CD4-positive, alpha-beta T cell (primary cell): ENCODE data around the gene MPRIP. TPM values are rescaled to one million over a fixed set of nuclear protein-coding genes. Genes with fewer than 3 reads are reported as not detected.

Experiments
- ATAC-seq: fragments of 200-7000 bp; cut with Tn5 transposase; one replicate; pipeline ENCODE4 v1.10.0; 2022; ENCODE audit warnings: mild to moderate bottlenecking; ENCODE audit not compliant: poor library complexity
- CTCF ChIA-PET: fragments of 350-600 bp; sonication (Branson Sonifier 250); formaldehyde crosslinking; loops from one replicate; lab custom pipeline; 2021; ENCODE audit warnings: antibody characterized with exemption, inconsistent platforms; lab: Charles Lee
- POLR2A ChIA-PET: fragments of 350-600 bp; sonication (Branson Sonifier 250); formaldehyde crosslinking; loops from one replicate; lab custom pipeline; 2021; ENCODE audit warnings: antibody characterized with exemption, inconsistent platforms; lab: Charles Lee
- DNase-seq, 14 experiments: peaks; one replicate each; pipeline ENCODE4 v3.0.0-alpha.2; 2013 to 2020; ENCODE audit warnings: mixed read lengths in 2 of 14
- H3K27ac ChIP-seq, 2 donors: one replicate each; pipeline versions ENCODE4 v1.5.1 to v1.7.0; 2013; ENCODE audit warnings: low read length in 2 of 2, low read depth in 1 of 2, mild to moderate bottlenecking in 1 of 2
- H3K27me3 ChIP-seq, 2 experiments: 1 replicate in 1 of 2; 2 replicates in 1 of 2; pipeline versions ENCODE4 v1.6.1 to v1.7.0; 2013; ENCODE audit warnings: low read length in 2 of 2, control low read depth in 1 of 2, mild to moderate bottlenecking in 1 of 2, moderate library complexity in 1 of 2; ENCODE audit not compliant: insufficient read depth in 2 of 2, control insufficient read depth in 1 of 2
- H3K36me3 ChIP-seq: one replicate; pipeline ENCODE4 v1.6.1; 2013; ENCODE audit warnings: low read length, control low read depth; ENCODE audit not compliant: insufficient read depth
- H3K4me1 ChIP-seq: one replicate; pipeline ENCODE4 v1.6.1; 2013; ENCODE audit warnings: low read length, control low read depth; ENCODE audit not compliant: insufficient read depth
- H3K4me3 ChIP-seq: one replicate; pipeline ENCODE4 v1.5.1; 2013; ENCODE audit warnings: mild to moderate bottlenecking, low read length, moderate library complexity
- H3K9me3 ChIP-seq, 2 experiments: 1 replicate in 1 of 2; 2 replicates in 1 of 2; pipeline versions ENCODE4 v1.6.1 to v1.7.0; 2013; ENCODE audit warnings: low read length in 2 of 2, mild to moderate bottlenecking in 2 of 2, control low read depth in 1 of 2, moderate library complexity in 1 of 2; ENCODE audit not compliant: control insufficient read depth in 1 of 2, insufficient read depth in 1 of 2
- H3K27ac Mint-ChIP-seq: one replicate; pipeline ENCODE4 v1.8.0; 2020; ENCODE audit warnings: mixed read lengths
- H3K27me3 Mint-ChIP-seq: one replicate; pipeline ENCODE4 v1.8.0; 2021; ENCODE audit warnings: mixed read lengths
- H3K36me3 Mint-ChIP-seq: one replicate; pipeline ENCODE4 v1.8.0; 2021; ENCODE audit warnings: low read depth, mixed read lengths
- H3K4me1 Mint-ChIP-seq: one replicate; pipeline ENCODE4 v1.8.0; 2021; ENCODE audit warnings: low read depth, mixed read lengths
- H3K4me3 Mint-ChIP-seq: one replicate; pipeline ENCODE4 v1.8.0; 2020; ENCODE audit warnings: mild to moderate bottlenecking, mixed read lengths
- H3K9me3 Mint-ChIP-seq: one replicate; pipeline ENCODE4 v1.8.0; 2020; ENCODE audit warnings: mixed read lengths
- intact Hi-C, 2 experiments: fragments of 100-400 bp; cut with DNase I in 1 of 2; cut with micrococcal nuclease in 1 of 2; formaldehyde crosslinking; loops; one replicate each; pipeline versions ENCODE4 v1.15.1 to v1.9.0; 2023 to 2025; cut with DNase I, micrococcal nuclease
- total RNA-seq, 174 experiments: library from RNA in 2 of 174; stranded (reverse) in 2 of 174; gene quantifications; one replicate each; pipeline ENCODE4 v1.2.3 and lab custom pipeline; 2021 to 2026
- TF ChIP-seq, protein P1 (sequence below): fragments of 200-600 bp; IDR thresholded peaks from one replicate; pipeline ENCODE4 v1.8.0; 2022; ENCODE audit warnings: antibody characterized with exemption, mild to moderate bottlenecking

Gene MPRIP
- total RNA-seq, 2 experiments from 2014 or later = 176 to 188 TPM

DNA sequence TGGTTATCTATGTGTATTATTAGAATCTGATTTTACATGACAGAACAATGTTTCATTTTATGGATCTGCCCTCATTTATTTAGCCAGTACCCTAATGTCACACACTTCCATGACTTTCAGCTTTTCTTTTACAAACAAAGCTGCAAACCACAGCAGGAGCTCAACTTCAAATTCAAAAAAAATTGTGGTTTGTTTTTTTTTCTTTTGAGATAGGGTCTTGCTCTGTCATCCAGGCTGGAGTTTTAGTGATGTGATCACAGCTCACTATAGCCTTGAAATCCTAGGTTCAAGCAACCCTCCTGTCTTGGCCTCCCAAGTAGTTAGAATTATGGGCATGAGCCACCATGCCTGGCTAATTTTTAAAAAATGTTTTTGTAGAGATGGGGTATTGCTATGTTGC, 8.2 kb upstream of the MPRIP start:
- no peaks in the 10 kb centered on the region for H3K27me3 Mint-ChIP-seq
- no peaks in the 10 kb centered on the region for H3K9me3 Mint-ChIP-seq
- CTCF ChIA-PET = no interaction called here
- ATAC-seq (no peak), DNase-seq (no peak)
- Histone ChIP-seq H3K27me3 (no peaks in the 10 kb centered on the region), H3K27ac (no peak overlapping the region), H3K9me3 (no peaks in the 10 kb centered on the region), H3K36me3 (no peaks in the 10 kb centered on the region), H3K4me1 (no peaks in the 10 kb centered on the region), H3K4me3 (no peak overlapping the region)
- H3K36me3 Mint-ChIP-seq = no peaks in the 10 kb centered on the region
- POLR2A ChIA-PET = no interaction called here
- no peak overlapping the region for H3K4me3 Mint-ChIP-seq
- TF ChIP-seq, protein P1, sequence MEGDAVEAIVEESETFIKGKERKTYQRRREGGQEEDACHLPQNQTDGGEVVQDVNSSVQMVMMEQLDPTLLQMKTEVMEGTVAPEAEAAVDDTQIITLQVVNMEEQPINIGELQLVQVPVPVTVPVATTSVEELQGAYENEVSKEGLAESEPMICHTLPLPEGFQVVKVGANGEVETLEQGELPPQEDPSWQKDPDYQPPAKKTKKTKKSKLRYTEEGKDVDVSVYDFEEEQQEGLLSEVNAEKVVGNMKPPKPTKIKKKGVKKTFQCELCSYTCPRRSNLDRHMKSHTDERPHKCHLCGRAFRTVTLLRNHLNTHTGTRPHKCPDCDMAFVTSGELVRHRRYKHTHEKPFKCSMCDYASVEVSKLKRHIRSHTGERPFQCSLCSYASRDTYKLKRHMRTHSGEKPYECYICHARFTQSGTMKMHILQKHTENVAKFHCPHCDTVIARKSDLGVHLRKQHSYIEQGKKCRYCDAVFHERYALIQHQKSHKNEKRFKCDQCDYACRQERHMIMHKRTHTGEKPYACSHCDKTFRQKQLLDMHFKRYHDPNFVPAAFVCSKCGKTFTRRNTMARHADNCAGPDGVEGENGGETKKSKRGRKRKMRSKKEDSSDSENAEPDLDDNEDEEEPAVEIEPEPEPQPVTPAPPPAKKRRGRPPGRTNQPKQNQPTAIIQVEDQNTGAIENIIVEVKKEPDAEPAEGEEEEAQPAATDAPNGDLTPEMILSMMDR = no peak
- H3K27ac Mint-ChIP-seq = no peak overlapping the region
- intact Hi-C loops = no loop called here
- H3K4me1 Mint-ChIP-seq = no peaks in the 10 kb centered on the region

DNA sequence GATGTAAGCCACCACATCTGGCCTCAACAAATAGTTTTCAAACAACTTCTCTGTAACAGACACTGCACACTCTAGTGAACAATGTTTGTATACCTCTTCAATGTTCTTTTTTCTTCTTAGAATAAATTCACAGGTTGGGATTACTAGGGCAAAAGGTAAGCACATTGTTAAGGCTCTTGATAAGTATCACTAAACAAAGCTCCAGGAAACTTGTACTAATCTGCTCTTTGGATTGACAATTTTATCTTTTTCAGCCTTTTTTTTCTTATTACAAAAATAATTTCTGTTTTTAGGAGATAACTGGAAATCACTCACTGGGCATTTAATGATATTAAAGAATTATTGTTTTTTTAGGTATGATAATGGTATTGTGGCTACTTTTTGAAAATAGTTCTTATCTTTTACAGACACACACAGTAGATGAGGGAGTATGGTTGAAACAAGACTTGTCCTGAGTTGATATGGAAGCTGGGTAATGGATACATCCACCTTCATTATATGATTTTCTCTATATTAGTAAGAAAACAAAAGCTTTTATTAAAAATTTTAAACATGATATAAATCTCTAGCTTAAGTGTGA, 7.7 kb upstream of the MPRIP start:
- H3K27ac Mint-ChIP-seq = no peak overlapping the region
- no peak overlapping the region for H3K4me3 ChIP-seq
- POLR2A ChIA-PET = no interaction called here
- no peaks in the 10 kb centered on the region for H3K27me3 Mint-ChIP-seq
- H3K9me3 Mint-ChIP-seq = no peaks in the 10 kb centered on the region
- no peaks in the 10 kb centered on the region for H3K36me3 Mint-ChIP-seq
- intact Hi-C loops = no loop called here
- CTCF ChIA-PET = no interaction called here
- no peaks in the 10 kb centered on the region for H3K9me3 ChIP-seq
- H3K4me1 Mint-ChIP-seq = no peaks in the 10 kb centered on the region
- no peaks in the 10 kb centered on the region for H3K36me3 ChIP-seq
- TF ChIP-seq, protein P1 = no peak
- no peak overlapping the region for H3K4me3 Mint-ChIP-seq
- H3K27me3 ChIP-seq = no peaks in the 10 kb centered on the region
- no peak for ATAC-seq
- no peak for DNase-seq
- H3K27ac ChIP-seq = no peak overlapping the region
- H3K4me1 ChIP-seq = no peaks in the 10 kb centered on the region

DNA sequence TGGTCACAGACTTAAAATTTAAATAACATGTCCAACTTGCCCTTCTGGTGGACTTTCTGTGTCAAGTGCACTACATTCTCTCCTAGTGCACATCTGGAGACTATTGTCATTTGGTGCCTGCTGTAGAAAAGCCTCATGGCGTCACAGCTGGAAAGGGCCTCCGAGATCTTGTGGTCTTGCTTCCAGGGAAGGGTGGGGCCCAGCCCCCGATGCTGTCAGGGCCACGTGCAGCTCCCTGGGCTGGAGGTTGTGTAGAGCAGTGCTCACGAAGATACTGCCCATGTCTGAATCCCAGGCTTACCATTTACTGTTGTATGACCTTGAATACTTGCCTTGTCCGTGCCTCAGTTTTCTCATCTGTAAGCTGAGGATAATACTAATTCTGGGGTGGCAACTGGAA, 6.8 kb upstream of the MPRIP start:
- Mint-ChIP-seq H3K4me1 (no peaks in the 10 kb centered on the region), H3K36me3 (no peaks in the 10 kb centered on the region), H3K9me3 (no peaks in the 10 kb centered on the region), H3K27ac (no peak overlapping the region), H3K27me3 (no peaks in the 10 kb centered on the region), H3K4me3 (no peak overlapping the region)
- POLR2A ChIA-PET = interaction anchor here (1.3 kb wide), 1 partner anchor 11 kb away, joined by 3 read pairs; no protein-coding TSS in a partner anchor
- H3K27ac ChIP-seq = no peak overlapping the region
- DNase-seq (no peak), ATAC-seq (no peak)
- CTCF ChIA-PET = interaction anchor here (0.6 to 1.0 kb wide), 2 partner anchors 9 to 107 kb away, joined by 3 read pairs; no protein-coding TSS in a partner anchor
- no peaks in the 10 kb centered on the region for H3K27me3 ChIP-seq
- H3K9me3 ChIP-seq = no peaks in the 10 kb centered on the region
- intact Hi-C loops = no loop called here
- no peaks in the 10 kb centered on the region for H3K36me3 ChIP-seq
- no peaks in the 10 kb centered on the region for H3K4me1 ChIP-seq
- no peak overlapping the region for H3K4me3 ChIP-seq
- TF ChIP-seq, protein P1 = no peak
